K562 (cell line): ENCODE data around the gene SUB1. TPM values are rescaled to one million over a fixed set of nuclear protein-coding genes. Genes with fewer than 3 reads are reported as not detected.

Source experiments
- ARID1B ChIP-seq: fragments of 450-650 bp; IDR thresholded peaks from 2 replicates; pipeline ENCODE4 v1.6.1; 2016; ENCODE audit warnings: antibody characterized with exemption, mild to moderate bottlenecking, inconsistent platforms
- C11orf30 ChIP-seq: fragments of 450-650 bp; IDR thresholded peaks from 2 replicates; pipeline ENCODE4 v1.6.1; 2016; ENCODE audit warnings: low read depth, mild to moderate bottlenecking
- CBX1 ChIP-seq: sonication (generic); IDR thresholded peaks from 2 replicates; pipeline ENCODE4 v1.6.1; 2016; ENCODE audit warnings: antibody characterized with exemption, low read depth, mild to moderate bottlenecking
- CHCHD3 ChIP-seq: fragments of 250-450 bp; sonication (Bioruptor Pico); IDR thresholded peaks from 2 replicates; pipeline ENCODE4 v2.1.2; 2022; ENCODE audit warnings: mild to moderate bottlenecking
- EP400 ChIP-seq: fragments of 450-650 bp; IDR thresholded peaks from 2 replicates; pipeline ENCODE4 v1.6.1; 2017; ENCODE audit warnings: antibody characterized with exemption, mild to moderate bottlenecking, moderate library complexity
- FOXM1 ChIP-seq, 2 experiments: fragments of 450-650 bp in 1 of 2; sonication (generic) in 1 of 2; formaldehyde crosslinking in 1 of 2; IDR thresholded peaks; 2 replicates each; pipeline versions ENCODE4 v1.6.1 to v1.9.0; 2017 to 2022; ENCODE audit warnings: low read depth in 2 of 2, mild to moderate bottlenecking in 2 of 2, missing genetic modification reagents in 1 of 2, moderate library complexity in 1 of 2
- GMEB1 ChIP-seq: fragments of 250-450 bp; sonication (Bioruptor Pico); IDR thresholded peaks from 2 replicates; pipeline ENCODE4 v1.4.0; 2020; ENCODE audit warnings: mild to moderate bottlenecking
- MITF ChIP-seq: IDR thresholded peaks from 2 replicates; pipeline ENCODE4 v1.6.1; 2014; ENCODE audit warnings: antibody characterized with exemption
- MXI1 ChIP-seq: IDR thresholded peaks from 2 replicates; pipeline ENCODE4 v1.6.1; 2011; ENCODE audit warnings: low read depth, mild to moderate bottlenecking, improper control_type of control experiment, low read length
- NFIX ChIP-seq: fragments of 250-450 bp; sonication (Bioruptor Pico); IDR thresholded peaks from 2 replicates; pipeline ENCODE4 v1.4.0; 2020; ENCODE audit warnings: low read depth, mild to moderate bottlenecking, moderate library complexity
- PHF8 ChIP-seq: fragments of 200-600 bp; sonication (generic); IDR thresholded peaks from 2 replicates; pipeline ENCODE4 v1.6.1; 2012; ENCODE audit warnings: mixed run types, mild to moderate bottlenecking, inconsistent platforms, low read length, moderate library complexity, borderline replicate concordance
- RB1 ChIP-seq: fragments of 450-650 bp; IDR thresholded peaks from 2 replicates; pipeline ENCODE4 v1.6.1; 2017; ENCODE audit warnings: low read depth, mild to moderate bottlenecking
- RBBP5 ChIP-seq: fragments of 200-600 bp; sonication (generic); IDR thresholded peaks from 2 replicates; pipeline ENCODE4 v1.6.1; 2012; ENCODE audit warnings: borderline replicate concordance, mild to moderate bottlenecking, low read length, control low read depth, inconsistent platforms; ENCODE audit not compliant: insufficient read depth, poor library complexity, severe bottlenecking
- SMAD4 ChIP-seq: fragments of 250-450 bp; sonication (Bioruptor Pico); conservative IDR thresholded peaks from 2 replicates; pipeline ENCODE4 v1.8.0; 2021; ENCODE audit warnings: inconsistent platforms, mild to moderate bottlenecking, moderate library complexity
- ZBTB33 ChIP-seq: sonication (generic); formaldehyde crosslinking; IDR thresholded peaks from 2 replicates; pipeline ENCODE4 v1.8.1; 2023; ENCODE audit warnings: mild to moderate bottlenecking, missing genetic modification reagents
- ZNF778 ChIP-seq: fragments of 450-650 bp; formaldehyde crosslinking; IDR thresholded peaks from 2 replicates; pipeline ENCODE4 v1.4.0; 2020; ENCODE audit warnings: mild to moderate bottlenecking, moderate library complexity
- polyA plus RNA-seq, 8 experiments: library from polyadenylated mRNA; depleted of rRNA in 4 of 8; stranded (reverse) in 5 of 8; unstranded in 3 of 8; fragments of >200 nt; fragmentation: Nextera tagmentation in 2 of 8; fragmentation: Illumina TruSeq in 1 of 8; extraction: Ambion mirVana in 2 of 8; extraction: Trizol in 1 of 8; gene quantifications; 2 replicates each; pipeline versions ENCODE4 v1.2.1 to v1.2.3, GENCODE V29; 2011 to 2014; ENCODE audit warnings: inconsistent platforms in 1 of 8, missing spikeins in 1 of 8
- total RNA-seq, 7 experiments: library from RNA; depleted of rRNA in 6 of 7; stranded (reverse); fragments of >200 nt in 6 of 7; fragmentation: Illumina TruSeq in 2 of 7; extraction: Trizol in 2 of 7; gene quantifications; 2 replicates each; pipeline versions ENCODE4 v1.2.1 to v1.2.3, GENCODE V29; 2011 to 2021; ENCODE audit warnings: low replicate concordance in 1 of 7
- TF ChIP-seq, protein P1 (sequence below): sonication (generic); formaldehyde crosslinking; IDR thresholded peaks from 2 replicates; pipeline ENCODE4 v1.5.0; 2020; ENCODE audit warnings: missing genetic modification reagents
- TF ChIP-seq, protein P2 (sequence below): fragments of 250-450 bp; sonication (Bioruptor Pico); IDR thresholded peaks from 2 replicates; pipeline ENCODE4 v1.5.0; 2021; ENCODE audit warnings: mild to moderate bottlenecking, borderline replicate concordance

SUB1 gene
- total and polyA plus RNA-seq, 9 of the 15 experiments (the other 6 are each of a cell fraction or from before 2014, with no cell fraction given) = 336 to 1,031 (median 700) TPM

GRCh38 chr5:32585446-32586275, at the start of gene SUB1 (continued):
- no peak for TF ChIP-seq ZNF778 (CRISPR knock-in tag)
- 0 out of 2 replicates have a peak, but pooled peaks have one; percentile 47 for TF ChIP-seq SMAD4 (CRISPR knock-in tag)
- TF ChIP-seq MXI1 = peak; percentile 79
- 0 out of 2 replicates have a peak, but pooled peaks have one; percentile 55 for TF ChIP-seq ZBTB33 (CRISPR knock-in tag)
- no peak for TF ChIP-seq FOXM1 (IDR thresholded peaks at IDR 0.05; ENCODE audit: low read depth)
- peak; percentile 77 for TF ChIP-seq FOXM1 (CRISPR knock-in tag; IDR thresholded peaks at IDR 0.05; ENCODE audit: low read depth)
- TF ChIP-seq, protein P1, sequence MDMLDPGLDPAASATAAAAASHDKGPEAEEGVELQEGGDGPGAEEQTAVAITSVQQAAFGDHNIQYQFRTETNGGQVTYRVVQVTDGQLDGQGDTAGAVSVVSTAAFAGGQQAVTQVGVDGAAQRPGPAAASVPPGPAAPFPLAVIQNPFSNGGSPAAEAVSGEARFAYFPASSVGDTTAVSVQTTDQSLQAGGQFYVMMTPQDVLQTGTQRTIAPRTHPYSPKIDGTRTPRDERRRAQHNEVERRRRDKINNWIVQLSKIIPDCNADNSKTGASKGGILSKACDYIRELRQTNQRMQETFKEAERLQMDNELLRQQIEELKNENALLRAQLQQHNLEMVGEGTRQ = peak; percentile 99
- no peak for TF ChIP-seq CHCHD3
- TF ChIP-seq CBX1 = peak; percentile 91
- TF ChIP-seq EP400 = peak; percentile 92
- TF ChIP-seq GMEB1 (CRISPR knock-in tag) = peak; percentile 42
- peak; percentile 92 for TF ChIP-seq RBBP5
- TF ChIP-seq, protein P2, sequence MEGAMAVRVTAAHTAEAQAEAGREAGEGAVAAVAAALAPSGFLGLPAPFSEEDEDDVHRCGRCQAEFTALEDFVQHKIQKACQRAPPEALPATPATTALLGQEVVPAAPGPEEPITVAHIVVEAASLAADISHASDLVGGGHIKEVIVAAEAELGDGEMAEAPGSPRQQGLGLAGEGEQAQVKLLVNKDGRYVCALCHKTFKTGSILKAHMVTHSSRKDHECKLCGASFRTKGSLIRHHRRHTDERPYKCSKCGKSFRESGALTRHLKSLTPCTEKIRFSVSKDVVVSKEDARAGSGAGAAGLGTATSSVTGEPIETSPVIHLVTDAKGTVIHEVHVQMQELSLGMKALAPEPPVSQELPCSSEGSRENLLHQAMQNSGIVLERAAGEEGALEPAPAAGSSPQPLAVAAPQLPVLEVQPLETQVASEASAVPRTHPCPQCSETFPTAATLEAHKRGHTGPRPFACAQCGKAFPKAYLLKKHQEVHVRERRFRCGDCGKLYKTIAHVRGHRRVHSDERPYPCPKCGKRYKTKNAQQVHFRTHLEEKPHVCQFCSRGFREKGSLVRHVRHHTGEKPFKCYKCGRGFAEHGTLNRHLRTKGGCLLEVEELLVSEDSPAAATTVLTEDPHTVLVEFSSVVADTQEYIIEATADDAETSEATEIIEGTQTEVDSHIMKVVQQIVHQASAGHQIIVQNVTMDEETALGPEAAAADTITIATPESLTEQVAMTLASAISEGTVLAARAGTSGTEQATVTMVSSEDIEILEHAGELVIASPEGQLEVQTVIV = no peak
- TF ChIP-seq C11orf30 = peak; percentile 13; the same call in 1 of the 2 replicates
- peak; percentile 63; the same call in 1 of the 2 replicates for TF ChIP-seq RB1
- TF ChIP-seq NFIX = no peak
- peak; percentile 85 for TF ChIP-seq PHF8
- TF ChIP-seq MITF = peak; percentile 66; the same call in 1 of the 2 replicates
- no peak for TF ChIP-seq ARID1B
